ENCODE results near the gene MRTO4.
A peak's percentile ranks its signal among the peaks of the same experiment; 100 is the strongest.
"Not testable (repeated sequence)": the region's sequence is repeated elsewhere in the genome, so short reads cannot be mapped to it uniquely, and the experiment has no call there.

The MRTO4 gene

GRCh38 chr1:19229229-19229628, 22.4 kb upstream of the MRTO4 start:
- no peak for FAIRE-seq

- no peak for FAIRE-seq
Observed at GRCh38 chr1:19229828-19230325, 21.7 kb upstream of the MRTO4 start.

GRCh38 chr1:19231736-19232523, 19.7 kb upstream of the MRTO4 start:
- FAIRE-seq = not testable (repeated sequence)

GRCh38 chr1:19232524-19232846, 19.1 kb upstream of the MRTO4 start:
- FAIRE-seq = no peak

GRCh38 chr1:19234224-19234623, 17.4 kb upstream of the MRTO4 start:
- no peak for FAIRE-seq

GRCh38 chr1:19239876-19240275, 11.7 kb upstream of the MRTO4 start:
- no peak for FAIRE-seq

- FAIRE-seq = peak; percentile 15
Observed at GRCh38 chr1:19240673-19241538, 10.7 kb upstream of the MRTO4 start.

GRCh38 chr1:19250629-19251304, 838 bp upstream of the MRTO4 start:
- no peak for FAIRE-seq

- FAIRE-seq = no peak
Observed at GRCh38 chr1:19254416-19254815, 2.8 kb downstream of the MRTO4 start.

GRCh38 chr1:19255288-19255687, 3.7 kb downstream of the MRTO4 start:
- no peak for FAIRE-seq

GRCh38 chr1:19256301-19256700, 4.7 kb downstream of the MRTO4 start:
- FAIRE-seq = not testable (repeated sequence)

- FAIRE-seq = no peak
Observed at GRCh38 chr1:19257178-19257914, 5.7 kb downstream of the MRTO4 start.

GRCh38 chr1:19258353-19258752, 6.7 kb downstream of the MRTO4 start:
- no peak for FAIRE-seq

GRCh38 chr1:19260211-19261138, 8.9 kb downstream of the MRTO4 start:
- FAIRE-seq = no peak

- no peak for FAIRE-seq
Observed at GRCh38 chr1:19262047-19262446, 10.4 kb downstream of the MRTO4 start.

- FAIRE-seq = no peak
Observed at GRCh38 chr1:19262744-19263143, 11.1 kb downstream of the MRTO4 start.

- FAIRE-seq = no peak
Observed at GRCh38 chr1:19268445-19268844, 16.8 kb downstream of the MRTO4 start.

GRCh38 chr1:19269427-19270342, 18.1 kb downstream of the MRTO4 start:
- FAIRE-seq = not testable (repeated sequence)

- FAIRE-seq = not testable (repeated sequence)
Observed at GRCh38 chr1:19270343-19270730, 18.7 kb downstream of the MRTO4 start.

GRCh38 chr1:19272064-19272463, 20.5 kb downstream of the MRTO4 start:
- FAIRE-seq = no peak
